Measurements from ENCODE around the gene NR4A2.

The NR4A2 gene

GRCh38 chr2:156340804-156341451, 8.4 kb upstream of the NR4A2 start:
- peak overlapping the region; percentile 99 for H3K4me2 ChIP-seq (ENCODE audit: low read length)
- peaks cover 11% of the 10 kb centered on the region for H3K4me1 ChIP-seq (ENCODE audit: insufficient read depth, low read length, severe bottlenecking)
- H4K20me1 ChIP-seq (ENCODE audit: insufficient read depth, low read length): no peaks in the 10 kb centered on the region
- no peaks in the 10 kb centered on the region for H3K79me2 ChIP-seq (ENCODE audit: insufficient read depth, low read length)
- no peaks in the 10 kb centered on the region; the same call in 1 of the 2 replicates for H3K27me3 ChIP-seq (ENCODE audit: insufficient read depth, low read length)
- TF ChIP-seq CTCF (IDR thresholded peaks at IDR 0.05; ENCODE audit: low read length) (no peak), EZH2 (IDR thresholded peaks at IDR 0.05; ENCODE audit: borderline replicate concordance, low read length) (no peak)
- peak overlapping the region; percentile 85 for H3K9ac ChIP-seq (ENCODE audit: low read length)
- no peaks in the 10 kb centered on the region for H3K9me2 ChIP-seq (ENCODE audit: low read depth, low read length)
- no peaks in the 10 kb centered on the region for H3K36me3 ChIP-seq (ENCODE audit: insufficient read depth, low read length)
- H3F3A ChIP-seq (ENCODE audit: insufficient read depth, low read length): no peaks in the 10 kb centered on the region
- peak overlapping the region; percentile 83 for H2AFZ ChIP-seq (ENCODE audit: low read length)
- no peak overlapping the region for H3K27ac ChIP-seq (ENCODE audit: low read depth, low read length, poor library complexity, severe bottlenecking)
- no peaks in the 10 kb centered on the region for H3K9me3 ChIP-seq (ENCODE audit: low read length)
- H3K4me3 ChIP-seq (ENCODE audit: low read depth, low read length, poor library complexity, severe bottlenecking): peak overlapping the region; percentile 88

GRCh38 chr2:156340377-156340776, 7.9 kb upstream of the NR4A2 start:
- no peaks in the 10 kb centered on the region for H3F3A ChIP-seq (ENCODE audit: insufficient read depth, low read length)
- no peaks in the 10 kb centered on the region for H4K20me1 ChIP-seq (ENCODE audit: insufficient read depth, low read length)
- H3K4me3 ChIP-seq (ENCODE audit: low read depth, low read length, poor library complexity, severe bottlenecking): no peak overlapping the region
- H3K4me1 ChIP-seq (ENCODE audit: insufficient read depth, low read length, severe bottlenecking): peaks cover 11% of the 10 kb centered on the region
- H3K79me2 ChIP-seq (ENCODE audit: insufficient read depth, low read length): no peaks in the 10 kb centered on the region
- no peak overlapping the region for H3K4me2 ChIP-seq (ENCODE audit: low read length)
- no peak for TF ChIP-seq CTCF (IDR thresholded peaks at IDR 0.05; ENCODE audit: low read length)
- TF ChIP-seq EZH2 (IDR thresholded peaks at IDR 0.05; ENCODE audit: borderline replicate concordance, low read length): no peak
- no peaks in the 10 kb centered on the region; the same call in 1 of the 2 replicates for H3K27me3 ChIP-seq (ENCODE audit: insufficient read depth, low read length)
- H3K9me2 ChIP-seq (ENCODE audit: low read depth, low read length): no peaks in the 10 kb centered on the region
- H3K36me3 ChIP-seq (ENCODE audit: insufficient read depth, low read length): no peaks in the 10 kb centered on the region
- no peak overlapping the region for H3K9ac ChIP-seq (ENCODE audit: low read length)
- no peak overlapping the region for H2AFZ ChIP-seq (ENCODE audit: low read length)
- H3K9me3 ChIP-seq (ENCODE audit: low read length): no peaks in the 10 kb centered on the region
- H3K27ac ChIP-seq (ENCODE audit: low read depth, low read length, poor library complexity, severe bottlenecking): no peak overlapping the region

GRCh38 chr2:156339865-156340264, 7.3 kb upstream of the NR4A2 start:
- H3K27me3 ChIP-seq (ENCODE audit: insufficient read depth, low read length): no peaks in the 10 kb centered on the region; the same call in 1 of the 2 replicates
- no peak overlapping the region for H3K9ac ChIP-seq (ENCODE audit: low read length)
- H3K9me2 ChIP-seq (ENCODE audit: low read depth, low read length): no peaks in the 10 kb centered on the region
- H3K36me3 ChIP-seq (ENCODE audit: insufficient read depth, low read length): no peaks in the 10 kb centered on the region
- no peak overlapping the region for H3K4me3 ChIP-seq (ENCODE audit: low read depth, low read length, poor library complexity, severe bottlenecking)
- no peaks in the 10 kb centered on the region for H3F3A ChIP-seq (ENCODE audit: insufficient read depth, low read length)
- peaks cover 11% of the 10 kb centered on the region for H3K4me1 ChIP-seq (ENCODE audit: insufficient read depth, low read length, severe bottlenecking)
- TF ChIP-seq EZH2 (IDR thresholded peaks at IDR 0.05; ENCODE audit: borderline replicate concordance, low read length) (no peak), CTCF (IDR thresholded peaks at IDR 0.05; ENCODE audit: low read length) (no peak)
- no peak overlapping the region for H3K27ac ChIP-seq (ENCODE audit: low read depth, low read length, poor library complexity, severe bottlenecking)
- no peaks in the 10 kb centered on the region for H4K20me1 ChIP-seq (ENCODE audit: insufficient read depth, low read length)
- no peaks in the 10 kb centered on the region for H3K9me3 ChIP-seq (ENCODE audit: low read length)
- H2AFZ ChIP-seq (ENCODE audit: low read length): no peak overlapping the region
- H3K4me2 ChIP-seq (ENCODE audit: low read length): no peak overlapping the region
- H3K79me2 ChIP-seq (ENCODE audit: insufficient read depth, low read length): no peaks in the 10 kb centered on the region
